HCT116 (cell line): ENCODE data around the gene HMGB1. TPM values are rescaled to one million over a fixed set of nuclear protein-coding genes. Genes with fewer than 3 reads are reported as not detected.

ENCODE experiments used
- ATAC-seq: fragments of 200-7000 bp; cut with Tn5 transposase; 2 replicates; pipeline ENCODE4 v1.9.1; 2020; ENCODE audit warnings: mild to moderate bottlenecking, moderate library complexity
- BruUV-seq: library from RNA; stranded (reverse); fragments of 400-500 nt; replicated peaks from 2 replicates; lab custom pipeline; 2021; lab: Mats Ljungman, UMichigan
- CTCF ChIA-PET: fragments of 300-600 bp; sonication (Branson Sonifier 250); formaldehyde crosslinking; loops from one replicate; lab custom pipeline; 2021; ENCODE audit warnings: antibody characterized with exemption; lab: Charles Lee
- POLR2A ChIA-PET: fragments of 300-600, 350-600 bp; sonication (Branson Sonifier 250); formaldehyde crosslinking; loops from one replicate; lab custom pipeline; 2021; ENCODE audit warnings: antibody characterized with exemption; lab: Charles Lee
- RAD21 ChIA-PET, 2 experiments: fragments of 300-600 bp; sonication (Branson Sonifier 250); formaldehyde crosslinking; loops; one replicate each; lab custom pipeline; 2023; ENCODE audit warnings: low total read pairs in 2 of 2; ENCODE audit not compliant: uncharacterized antibody in 2 of 2, unreplicated experiment in 2 of 2, low non-redundant PET in 1 of 2; lab: Charles Lee
- DNase-seq: peaks from one replicate; pipeline ENCODE4 v3.0.0-alpha.2; 2010; ENCODE audit warnings: low read depth, low spot score
- H2AFZ ChIP-seq: fragments of 200-600 bp; shearing (Covaris generic), sonication (generic); 2 replicates; pipeline ENCODE4 v1.6.1; 2017; ENCODE audit warnings: low read depth, mixed run types, mixed read lengths, antibody characterized with exemption, low read length; ENCODE audit not compliant: poor library complexity, severe bottlenecking
- H3K27ac ChIP-seq: 2 replicates; pipeline ENCODE4 v1.5.1; 2012; ENCODE audit warnings: low read depth, low read length
- H3K27me3 ChIP-seq: fragments of 200-600 bp; sonication (generic); 2 replicates; pipeline ENCODE4 v1.6.1; 2016; ENCODE audit warnings: mixed run types, low read length, mixed read lengths; ENCODE audit not compliant: insufficient read depth
- H3K36me3 ChIP-seq, 2 experiments: fragments of 200-500 bp in 1 of 2; fragments of 200-600 bp in 1 of 2; sonication (Bioruptor generic) in 1 of 2; sonication (generic) in 1 of 2; 2 replicates each; pipeline versions ENCODE4 v1.5.1 to v1.6.1; 2014 to 2016; ENCODE audit warnings: low read length in 2 of 2, inconsistent platforms in 1 of 2, mixed read lengths in 1 of 2, mixed run types in 1 of 2; ENCODE audit not compliant: insufficient read depth in 2 of 2, control insufficient read depth in 1 of 2
- H3K4me1 ChIP-seq, 2 experiments: fragments of 200-600 bp in 1 of 2; sonication (generic) in 1 of 2; 2 replicates each; pipeline versions ENCODE4 v1.5.1 to v1.6.1; 2012 to 2017; ENCODE audit warnings: low read length in 2 of 2, inconsistent platforms in 1 of 2, mild to moderate bottlenecking in 1 of 2, mixed read lengths in 1 of 2, mixed run types in 1 of 2, moderate library complexity in 1 of 2; ENCODE audit not compliant: insufficient read depth in 2 of 2, control insufficient read depth in 1 of 2
- H3K4me2 ChIP-seq: fragments of 200-600 bp; sonication (generic); 2 replicates; pipeline ENCODE4 v1.6.1; 2017; ENCODE audit warnings: mixed run types, low read length, mixed read lengths
- H3K4me3 ChIP-seq, 2 experiments: fragments of 200-600 bp in 1 of 2; sonication (generic) in 1 of 2; replicated peaks in 1 of 2; 2 replicates each; pipeline ENCODE4 v1.5.1; 2011 to 2016; ENCODE audit warnings: low read length in 2 of 2, control low read depth in 1 of 2, low read depth in 1 of 2, mild to moderate bottlenecking in 1 of 2, mixed read lengths in 1 of 2, mixed run types in 1 of 2
- H3K79me2 ChIP-seq: fragments of 200-600 bp; sonication (generic); 2 replicates; pipeline ENCODE4 v1.6.1; 2017; ENCODE audit warnings: mild to moderate bottlenecking, mixed run types, low read length, moderate library complexity, mixed read lengths; ENCODE audit not compliant: insufficient read depth
- H3K9ac ChIP-seq: fragments of 200-600 bp; sonication (generic); 2 replicates; pipeline ENCODE4 v1.6.1; 2016; ENCODE audit warnings: low read length, mixed read lengths
- H3K9me2 ChIP-seq: fragments of 200-600 bp; sonication (generic), shearing (Covaris generic); 2 replicates; pipeline ENCODE4 v1.6.1; 2017; ENCODE audit warnings: mixed run types, mild to moderate bottlenecking, moderate library complexity; ENCODE audit not compliant: insufficient read depth
- H3K9me3 ChIP-seq, 2 experiments: fragments of 200-500 bp in 1 of 2; fragments of 200-600 bp in 1 of 2; sonication (Bioruptor generic) in 1 of 2; sonication (generic) in 1 of 2; 2 replicates each; pipeline ENCODE4 v1.6.1; 2014 to 2017; ENCODE audit warnings: low read length in 2 of 2, mixed read lengths in 2 of 2, inconsistent platforms in 1 of 2, low read depth in 1 of 2, mild to moderate bottlenecking in 1 of 2, mixed run types in 1 of 2, moderate library complexity in 1 of 2; ENCODE audit not compliant: control insufficient read depth in 1 of 2, insufficient read depth in 1 of 2
- H4K20me1 ChIP-seq: fragments of 200-600 bp; sonication (generic), shearing (Covaris generic); 2 replicates; pipeline ENCODE4 v1.6.1; 2017; ENCODE audit warnings: mixed run types, mild to moderate bottlenecking, moderate library complexity; ENCODE audit not compliant: insufficient read depth
- CBX3 ChIP-seq: IDR thresholded peaks from 2 replicates; pipeline ENCODE4 v1.6.1; 2012; ENCODE audit warnings: low read depth
- EZH2 ChIP-seq: fragments of 200-600 bp; sonication (generic); IDR thresholded peaks from 2 replicates; pipeline ENCODE4 v1.6.1; 2017; ENCODE audit warnings: antibody characterized with exemption, mixed run types
- SP1 ChIP-seq: IDR thresholded peaks from 2 replicates; pipeline ENCODE4 v1.6.1; 2012; ENCODE audit warnings: low read depth
- YY1 ChIP-seq: IDR thresholded peaks from 2 replicates; pipeline ENCODE4 v1.6.1; 2011; ENCODE audit warnings: low read length, low read depth, moderate library complexity, mild to moderate bottlenecking; ENCODE audit not compliant: insufficient replicate concordance; ENCODE audit errors: extremely low read depth
- ZBTB33 ChIP-seq: IDR thresholded peaks from 2 replicates; pipeline ENCODE4 v1.6.1; 2011; ENCODE audit warnings: mild to moderate bottlenecking, low read length, moderate library complexity; ENCODE audit not compliant: insufficient replicate concordance; ENCODE audit errors: extremely low read depth
- ZNF274 ChIP-seq: fragments of 200-500 bp; sonication (Bioruptor generic); IDR thresholded peaks from 2 replicates; pipeline ENCODE4 v1.6.1; 2014; ENCODE audit warnings: mild to moderate bottlenecking, low read depth, low read length, inconsistent platforms
- intact Hi-C: fragments of 100-400 bp; cut with micrococcal nuclease; formaldehyde crosslinking; loops from 2 replicates; pipeline ENCODE4 v1.10.0; 2022
- total RNA-seq: library from RNA; stranded (reverse); gene quantifications from one replicate; pipeline ENCODE4 v1.2.1, GENCODE V29; 2021; ENCODE audit not compliant: unreplicated experiment

HMGB1 gene
- total RNA-seq, 1 experiment from 2014 or later, result 678 TPM

- no peak for TF ChIP-seq ZBTB33
- TF ChIP-seq YY1, result no peak
- TF ChIP-seq EZH2, result no peak
Observed at GRCh38 chr13:30416471-30416870, 49.3 kb downstream of the HMGB1 start (continued).

DNA sequence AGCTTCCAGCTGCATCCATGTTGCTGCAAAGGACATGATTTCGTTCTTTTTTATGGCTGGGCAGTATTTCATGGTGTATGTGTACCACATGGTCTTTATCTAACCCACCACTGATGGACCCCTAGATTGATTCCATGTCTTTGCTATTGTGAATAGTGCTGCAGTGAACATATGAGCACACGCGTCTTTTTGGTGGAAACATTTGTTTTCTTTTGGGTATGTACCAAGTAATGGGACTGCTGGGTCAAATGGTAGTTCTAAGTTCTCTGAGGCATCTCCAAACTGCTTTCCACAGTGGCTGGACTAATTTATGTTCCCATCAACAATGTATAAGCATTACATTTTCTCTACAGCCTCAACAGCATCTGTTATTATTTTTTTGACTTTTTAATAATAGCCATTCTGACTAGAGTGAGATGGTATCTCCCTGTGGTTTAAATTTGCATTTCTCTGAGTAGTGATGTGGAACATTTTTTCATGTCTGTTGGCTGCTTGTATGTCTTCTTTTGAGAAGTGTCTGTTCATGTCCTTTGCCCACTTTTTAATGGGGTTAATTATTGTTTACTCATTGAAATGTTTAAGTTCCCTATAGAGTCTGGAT is 50.2 kb downstream of the HMGB1 start:
- intact Hi-C loops, result no loop called here
- no peaks in the 10 kb centered on the region for H3K9me3 ChIP-seq
- TF ChIP-seq YY1, result no peak
- no peak for TF ChIP-seq ZNF274
- TF ChIP-seq CBX3, result no peak
- TF ChIP-seq SP1, result no peak
- TF ChIP-seq, all 23 proteins: peak for 0
- Histone ChIP-seq H3K27ac (no peak overlapping the region), H3K36me3 (no peaks in the 10 kb centered on the region), H2AFZ (no peak overlapping the region), H3K4me2 (no peak overlapping the region), H3K4me3 (no peak overlapping the region), H3K9ac (no peak overlapping the region), H4K20me1 (no peaks in the 10 kb centered on the region), H3K9me2 (no peaks in the 10 kb centered on the region), H3K4me1 (peaks cover 5 to 12% of the 10 kb centered on the region in 2 experiments; a peak in 3 of 4 replicates), H3K27me3 (no peaks in the 10 kb centered on the region), H3K79me2 (no peaks in the 10 kb centered on the region)
- ChIA-PET RAD21 (no interaction called here), CTCF (no interaction called here), POLR2A (no interaction called here)
- ATAC-seq, result no peak
- no TSS peak for BruUV-seq
- DNase-seq, result no peak
